Measurements from ENCODE around the gene C9orf57. TPM values are rescaled to one million over a fixed set of nuclear protein-coding genes. Genes with fewer than 3 reads are reported as not detected.

The C9orf57 gene
- total RNA-seq, 1 experiment from 2014 or later, result not detected

GRCh38 chr9:72041775-72042194, 18.6 kb downstream of the C9orf57 start:
- Histone ChIP-seq H3K27ac (ENCODE audit: low read depth, low read length, poor library complexity, severe bottlenecking) (no peak overlapping the region), H3K36me3 (ENCODE audit: insufficient read depth, low read length, poor library complexity, severe bottlenecking) (no peaks in the 10 kb centered on the region), H3K9me3 (ENCODE audit: low read depth, low read length, poor library complexity, severe bottlenecking) (no peaks in the 10 kb centered on the region), H3K27me3 (replicated peaks; ENCODE audit: insufficient read depth, low read depth, low read length, poor library complexity) (no peaks in the 10 kb centered on the region), H3K4me3 (ENCODE audit: low read depth, low read length, poor library complexity, severe bottlenecking) (no peak overlapping the region), H3K4me1 (ENCODE audit: insufficient read depth, low read length, poor library complexity, severe bottlenecking) (no peaks in the 10 kb centered on the region)
- no TSS peak for BruUV-seq (replicated peaks)
- ChIA-PET CTCF (interaction anchor here (0.6 kb wide), 1 partner anchor 757 kb away, joined by 3 read pairs; no protein-coding TSS in a partner anchor), POLR2A (ENCODE audit: low non-redundant PET) (no interaction called here)
- peak; percentile 53 for DNase-seq (ENCODE audit: low spot score)
- TF ChIP-seq EZH2 (IDR thresholded peaks at IDR 0.05; ENCODE audit: borderline replicate concordance, low read depth, low read length, poor library complexity, severe bottlenecking), result no peak
- no peak for TF ChIP-seq CTCF (conservative IDR thresholded peaks at IDR 0.05; ENCODE audit: low read depth, low read length)
- intact Hi-C loops (cut with micrococcal nuclease; ENCODE audit: unreplicated experiment), result no loop called here

GRCh38 chr9:72041369-72041768, 19.0 kb downstream of the C9orf57 start:
- intact Hi-C loops (cut with micrococcal nuclease; ENCODE audit: unreplicated experiment), result no loop called here
- ChIA-PET POLR2A (ENCODE audit: low non-redundant PET) (no interaction called here), CTCF (no interaction called here)

GRCh38 chr9:72039532-72039931, 20.9 kb downstream of the C9orf57 start:
- ChIA-PET POLR2A (ENCODE audit: low non-redundant PET) (no interaction called here), CTCF (interaction anchor here (1.2 to 1.7 kb wide), 4 partner anchors 15 to 242 kb away, joined by 3 to 22 read pairs (median 8); no protein-coding TSS in a partner anchor)
- TF ChIP-seq CTCF (conservative IDR thresholded peaks at IDR 0.05; ENCODE audit: low read depth, low read length) (no peak), EZH2 (IDR thresholded peaks at IDR 0.05; ENCODE audit: borderline replicate concordance, low read depth, low read length, poor library complexity, severe bottlenecking) (no peak)
- no peak overlapping the region for H3K4me3 ChIP-seq (ENCODE audit: low read depth, low read length, poor library complexity, severe bottlenecking)
- no peaks in the 10 kb centered on the region for H3K27me3 ChIP-seq (replicated peaks; ENCODE audit: insufficient read depth, low read depth, low read length, poor library complexity)
- H3K36me3 ChIP-seq (ENCODE audit: insufficient read depth, low read length, poor library complexity, severe bottlenecking), result no peaks in the 10 kb centered on the region
- H3K9me3 ChIP-seq (ENCODE audit: low read depth, low read length, poor library complexity, severe bottlenecking), result no peaks in the 10 kb centered on the region
- H3K4me1 ChIP-seq (ENCODE audit: insufficient read depth, low read length, poor library complexity, severe bottlenecking), result no peaks in the 10 kb centered on the region
- H3K27ac ChIP-seq (ENCODE audit: low read depth, low read length, poor library complexity, severe bottlenecking), result no peak overlapping the region
- no peak for DNase-seq (ENCODE audit: low spot score)
- intact Hi-C loops (cut with micrococcal nuclease; ENCODE audit: unreplicated experiment), result loop anchor here (1.0 to 5.0 kb wide), 4 partner anchors 163 to 781 kb away; no protein-coding TSS in a partner anchor
- no TSS peak for BruUV-seq (replicated peaks)

More at GRCh38 chr9:72041369-72041768, 19.0 kb downstream of the C9orf57 start:
- no TSS peak for BruUV-seq (replicated peaks)
- Histone ChIP-seq H3K4me1 (ENCODE audit: insufficient read depth, low read length, poor library complexity, severe bottlenecking) (no peaks in the 10 kb centered on the region), H3K9me3 (ENCODE audit: low read depth, low read length, poor library complexity, severe bottlenecking) (no peaks in the 10 kb centered on the region), H3K36me3 (ENCODE audit: insufficient read depth, low read length, poor library complexity, severe bottlenecking) (no peaks in the 10 kb centered on the region), H3K27me3 (replicated peaks; ENCODE audit: insufficient read depth, low read depth, low read length, poor library complexity) (no peaks in the 10 kb centered on the region), H3K4me3 (ENCODE audit: low read depth, low read length, poor library complexity, severe bottlenecking) (no peak overlapping the region), H3K27ac (ENCODE audit: low read depth, low read length, poor library complexity, severe bottlenecking) (no peak overlapping the region)
- no peak for DNase-seq (ENCODE audit: low spot score)
- TF ChIP-seq EZH2 (IDR thresholded peaks at IDR 0.05; ENCODE audit: borderline replicate concordance, low read depth, low read length, poor library complexity, severe bottlenecking), result no peak
- no peak for TF ChIP-seq CTCF (conservative IDR thresholded peaks at IDR 0.05; ENCODE audit: low read depth, low read length)
